Fibroblast of lung (primary cell): ENCODE data around the gene KNG1. TPM values are rescaled to one million over a fixed set of nuclear protein-coding genes. Genes with fewer than 3 reads are reported as not detected.
"Not testable (repeated sequence)": the region's sequence is repeated elsewhere in the genome, so short reads cannot be mapped to it uniquely, and the experiment has no call there.

Experiments used
- DNase-seq, 2 donors: peaks; one replicate each; pipeline versions ENCODE4 v3.0.0 to v3.0.0-alpha.2; 2010; ENCODE audit warnings: low read depth in 2 of 2
- H2AFZ ChIP-seq: 2 replicates; pipeline ENCODE4 v1.5.1; 2012; ENCODE audit warnings: low read length, control low read depth, inconsistent platforms
- H3K27ac ChIP-seq: 2 replicates; pipeline ENCODE4 v1.5.1; 2011; ENCODE audit warnings: low read length, control low read depth; ENCODE audit not compliant: insufficient read depth
- H3K27me3 ChIP-seq: 2 replicates; pipeline ENCODE4 v1.5.1; 2011; ENCODE audit warnings: mild to moderate bottlenecking, low read length; ENCODE audit not compliant: control insufficient read depth, insufficient read depth
- H3K36me3 ChIP-seq: 2 replicates; pipeline ENCODE4 v1.5.1; 2011; ENCODE audit warnings: low read length; ENCODE audit not compliant: control insufficient read depth, insufficient read depth
- H3K4me1 ChIP-seq: 2 replicates; pipeline ENCODE4 v1.5.1; 2011; ENCODE audit warnings: low read length; ENCODE audit not compliant: control insufficient read depth, insufficient read depth; ENCODE audit errors: extremely low read depth
- H3K4me2 ChIP-seq: 2 replicates; pipeline ENCODE4 v1.5.1; 2011; ENCODE audit warnings: low read length, control low read depth; ENCODE audit not compliant: insufficient read depth; ENCODE audit errors: extremely low read depth
- H3K4me3 ChIP-seq, 4 experiments: fragments of 200-600 bp in 1 of 4; sonication (generic) in 1 of 4; replicated peaks in 1 of 4; 2 replicates each; pipeline ENCODE4 v1.5.1; 2011 to 2016; ENCODE audit warnings: low read length in 4 of 4, low read depth in 3 of 4, mild to moderate bottlenecking in 3 of 4, control low read depth in 2 of 4, inconsistent platforms in 1 of 4, mixed read lengths in 1 of 4; ENCODE audit not compliant: insufficient read depth in 1 of 4; ENCODE audit errors: control extremely low read depth in 1 of 4
- H3K79me2 ChIP-seq: 2 replicates; pipeline ENCODE4 v1.5.1; 2012; ENCODE audit warnings: mild to moderate bottlenecking, low read length, inconsistent platforms; ENCODE audit not compliant: control insufficient read depth, insufficient read depth
- H3K9ac ChIP-seq: 2 replicates; pipeline ENCODE4 v1.5.1; 2011; ENCODE audit warnings: mild to moderate bottlenecking, low read length, control low read depth; ENCODE audit not compliant: insufficient read depth
- H3K9me3 ChIP-seq: 2 replicates; pipeline ENCODE4 v1.5.1; 2012; ENCODE audit warnings: low read depth, low read length; ENCODE audit not compliant: control insufficient read depth, insufficient read depth
- H4K20me1 ChIP-seq: 2 replicates; pipeline ENCODE4 v1.5.1; 2011; ENCODE audit warnings: low read length; ENCODE audit not compliant: control insufficient read depth, insufficient read depth; ENCODE audit errors: extremely low read depth
- EZH2 ChIP-seq: IDR thresholded peaks from 2 replicates; pipeline ENCODE4 v1.5.1; 2012; ENCODE audit warnings: low read length, control low read depth, mild to moderate bottlenecking; ENCODE audit errors: missing control alignments
- polyA plus RNA-seq, 2 donors: library from polyadenylated mRNA; depleted of rRNA in 1 of 2; stranded (reverse) in 1 of 2; unstranded in 1 of 2; fragments of >200 nt; gene quantifications; 2 replicates each; pipeline ENCODE4 v1.2.1, GENCODE V29; 2011 to 2012; ENCODE audit warnings: missing spikeins in 1 of 2
- total RNA-seq: library from RNA; depleted of rRNA; stranded (reverse); fragments of >200 nt; gene quantifications from 2 replicates; pipeline ENCODE4 v1.2.1, GENCODE V29; 2014
- TF ChIP-seq, protein P1 (sequence below), 2 donors: IDR thresholded peaks in 1 of 2; conservative IDR thresholded peaks in 1 of 2; 1 replicate in 1 of 2; 2 replicates in 1 of 2; pipeline ENCODE4 v1.5.1; 2011 to 2012; ENCODE audit warnings: low read length in 2 of 2, control low read depth in 1 of 2, inconsistent platforms in 1 of 2, low read depth in 1 of 2, mild to moderate bottlenecking in 1 of 2

KNG1 gene
- total and polyA plus RNA-seq, 2 donors (not counting 1 experiment from before 2014, with no cell fraction given) = not detected

DNA sequence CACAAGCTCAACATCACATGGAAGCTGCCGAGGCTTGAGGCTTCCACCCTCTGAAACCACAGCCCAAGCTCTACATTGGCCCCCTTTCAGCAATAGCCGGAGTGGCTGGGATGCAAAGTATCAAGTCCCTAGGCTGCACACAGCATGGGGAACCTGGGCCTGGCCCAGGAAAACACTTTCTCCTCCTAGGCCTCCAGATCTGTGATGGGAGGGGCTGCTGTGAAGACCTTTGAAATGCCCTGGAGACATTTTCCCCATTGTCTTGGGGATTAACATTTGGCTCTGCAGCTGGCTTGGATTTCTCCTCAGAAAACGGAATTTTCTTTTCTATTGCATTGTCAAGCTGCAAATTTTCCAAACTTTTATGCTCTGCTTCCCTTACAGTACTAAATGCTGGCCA lies 33.2 kb upstream of the KNG1 start:
- no peak overlapping the region for H3K4me2 ChIP-seq
- H3K9ac ChIP-seq = no peak overlapping the region
- H3K27ac ChIP-seq = no peak overlapping the region
- no peak for DNase-seq
- H3K4me3 ChIP-seq = no peak overlapping the region
- TF ChIP-seq, protein P1, sequence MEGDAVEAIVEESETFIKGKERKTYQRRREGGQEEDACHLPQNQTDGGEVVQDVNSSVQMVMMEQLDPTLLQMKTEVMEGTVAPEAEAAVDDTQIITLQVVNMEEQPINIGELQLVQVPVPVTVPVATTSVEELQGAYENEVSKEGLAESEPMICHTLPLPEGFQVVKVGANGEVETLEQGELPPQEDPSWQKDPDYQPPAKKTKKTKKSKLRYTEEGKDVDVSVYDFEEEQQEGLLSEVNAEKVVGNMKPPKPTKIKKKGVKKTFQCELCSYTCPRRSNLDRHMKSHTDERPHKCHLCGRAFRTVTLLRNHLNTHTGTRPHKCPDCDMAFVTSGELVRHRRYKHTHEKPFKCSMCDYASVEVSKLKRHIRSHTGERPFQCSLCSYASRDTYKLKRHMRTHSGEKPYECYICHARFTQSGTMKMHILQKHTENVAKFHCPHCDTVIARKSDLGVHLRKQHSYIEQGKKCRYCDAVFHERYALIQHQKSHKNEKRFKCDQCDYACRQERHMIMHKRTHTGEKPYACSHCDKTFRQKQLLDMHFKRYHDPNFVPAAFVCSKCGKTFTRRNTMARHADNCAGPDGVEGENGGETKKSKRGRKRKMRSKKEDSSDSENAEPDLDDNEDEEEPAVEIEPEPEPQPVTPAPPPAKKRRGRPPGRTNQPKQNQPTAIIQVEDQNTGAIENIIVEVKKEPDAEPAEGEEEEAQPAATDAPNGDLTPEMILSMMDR (conservative IDR thresholded peaks at IDR 0.05 in 1 of 2, IDR thresholded peaks at IDR 0.05 in 1 of 2; ENCODE audit: low read depth in 1 of 2, low read length in 2 of 2) = no peak
- TF ChIP-seq EZH2 = no peak
- no peaks in the 10 kb centered on the region for H3K27me3 ChIP-seq
- H3K9me3 ChIP-seq = no peaks in the 10 kb centered on the region
- H4K20me1 ChIP-seq = no peaks in the 10 kb centered on the region
- H3K4me1 ChIP-seq = no peaks in the 10 kb centered on the region
- H3K79me2 ChIP-seq = no peaks in the 10 kb centered on the region
- no peak overlapping the region for H2AFZ ChIP-seq
- no peaks in the 10 kb centered on the region for H3K36me3 ChIP-seq

DNA sequence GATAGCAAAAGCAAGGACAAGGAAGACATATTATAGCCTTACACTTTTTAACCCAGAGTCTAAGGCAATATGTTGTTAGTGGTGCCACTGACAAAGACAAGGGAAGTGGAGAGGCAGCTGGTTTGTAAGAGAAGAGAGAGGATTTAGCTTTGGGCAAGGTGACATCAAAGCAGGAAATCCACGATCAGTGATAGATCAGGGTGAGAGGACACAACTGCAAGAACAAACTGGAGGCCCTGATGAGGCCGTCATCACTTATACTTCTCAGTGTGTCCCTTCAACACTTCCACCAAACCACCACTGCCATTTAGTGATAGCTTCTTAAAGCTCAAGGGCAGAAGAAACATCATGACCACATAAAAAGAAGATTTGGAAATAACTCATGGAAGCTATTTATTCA lies 30.7 kb upstream of the KNG1 start:
- not testable (repeated sequence) for H3K27me3 ChIP-seq, H3K27ac ChIP-seq, H3K4me3 ChIP-seq, H3K79me2 ChIP-seq, H3K4me1 ChIP-seq, DNase-seq, H2AFZ ChIP-seq, H3K9ac ChIP-seq, H4K20me1 ChIP-seq, H3K4me2 ChIP-seq, H3K9me3 ChIP-seq, H3K36me3 ChIP-seq

DNA sequence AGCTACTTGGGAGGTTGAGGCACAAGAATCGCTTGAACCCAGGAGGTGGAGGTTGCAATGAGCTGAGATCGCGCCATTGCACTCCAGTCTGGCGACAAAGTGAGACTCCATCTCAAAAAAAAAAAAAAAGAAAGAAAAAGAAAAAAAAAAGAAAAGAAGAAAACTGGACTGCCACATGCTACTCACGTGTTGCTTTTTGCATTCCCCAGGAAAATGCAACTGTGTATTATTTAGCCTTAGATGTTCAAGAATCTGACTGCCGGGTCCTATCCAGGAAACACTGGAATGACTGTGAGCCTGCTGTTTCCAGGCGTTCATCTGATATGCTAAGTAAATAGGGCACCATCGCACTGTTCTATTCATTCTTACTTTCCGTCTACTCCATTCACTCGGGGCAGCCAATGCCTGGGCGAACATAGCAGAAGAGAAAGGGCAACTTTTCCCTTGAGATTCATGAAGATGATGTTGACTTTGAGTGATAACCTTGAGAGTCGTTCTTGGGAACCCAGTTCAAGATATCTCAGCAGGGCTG lies 30.0 kb upstream of the KNG1 start:
- Histone ChIP-seq H3K27ac (no peak overlapping the region), H3K9me3 (no peaks in the 10 kb centered on the region), H3K4me2 (no peak overlapping the region), H3K36me3 (no peaks in the 10 kb centered on the region), H3K4me3 (no peak overlapping the region), H3K27me3 (no peaks in the 10 kb centered on the region), H3K79me2 (no peaks in the 10 kb centered on the region), H3K4me1 (no peaks in the 10 kb centered on the region), H3K9ac (no peak overlapping the region), H2AFZ (no peak overlapping the region), H4K20me1 (no peaks in the 10 kb centered on the region)
- no peak for DNase-seq
- TF ChIP-seq, protein P1 (conservative IDR thresholded peaks at IDR 0.05 in 1 of 2, IDR thresholded peaks at IDR 0.05 in 1 of 2; ENCODE audit: low read depth in 1 of 2, low read length in 2 of 2) = no peak
- TF ChIP-seq EZH2 = no peak

DNA sequence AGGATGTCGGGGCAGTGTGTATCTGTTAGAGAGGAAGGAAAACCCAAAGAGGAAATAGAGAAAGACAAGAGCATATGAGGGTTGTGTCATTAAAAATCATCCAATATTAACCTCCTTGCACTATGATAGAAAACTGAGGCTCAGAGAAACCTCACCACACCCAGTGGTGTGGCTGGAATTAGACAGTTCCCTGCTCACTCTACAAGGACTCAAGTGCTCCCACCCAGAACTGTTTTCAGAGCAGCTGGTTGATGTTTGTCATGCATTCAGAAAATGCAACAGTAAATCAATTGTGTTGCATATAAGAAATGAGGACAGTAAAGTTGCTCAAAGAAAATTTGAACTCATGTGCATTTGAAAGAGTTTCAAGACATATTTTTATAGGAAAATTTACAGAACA lies 26.9 kb upstream of the KNG1 start:
- not testable (repeated sequence) for H3K27me3 ChIP-seq, H3K9me3 ChIP-seq, H3K4me2 ChIP-seq, H3K9ac ChIP-seq, H2AFZ ChIP-seq, H3K4me1 ChIP-seq, H4K20me1 ChIP-seq, H3K36me3 ChIP-seq, H3K27ac ChIP-seq, H3K4me3 ChIP-seq, H3K79me2 ChIP-seq, DNase-seq
